Neutrophil (primary cell): Measurements from ENCODE around the gene SLC12A4.
"Not testable (repeated sequence)": the region's sequence is repeated elsewhere in the genome, so short reads cannot be mapped to it uniquely, and the experiment has no call there.

Experiments used
- H3K27ac ChIP-seq: fragments of 200-600 bp; sonication (generic); 2 replicates; pipeline ENCODE4 v1.5.1; 2016; ENCODE audit warnings: mild to moderate bottlenecking, moderate library complexity
- H3K27me3 ChIP-seq: fragments of 200-600 bp; sonication (generic); 2 replicates; pipeline ENCODE4 v1.6.0; 2016; ENCODE audit warnings: mild to moderate bottlenecking
- H3K36me3 ChIP-seq: fragments of 200-600 bp; sonication (generic); 2 replicates; pipeline ENCODE4 v1.5.1; 2017
- H3K4me1 ChIP-seq, 2 experiments: fragments of 200-600 bp in 1 of 2; sonication (generic) in 1 of 2; 1 replicate in 1 of 2; 2 replicates in 1 of 2; pipeline versions ENCODE4 v1.5.1 to v1.6.1; 2013 to 2016; ENCODE audit warnings: low read depth in 1 of 2, low read length in 1 of 2, mild to moderate bottlenecking in 1 of 2, moderate library complexity in 1 of 2; ENCODE audit not compliant: control insufficient read depth in 1 of 2, insufficient read depth in 1 of 2
- H3K4me3 ChIP-seq, 2 experiments: fragments of 200-600 bp in 1 of 2; sonication (generic) in 1 of 2; 1 replicate in 1 of 2; 2 replicates in 1 of 2; pipeline ENCODE4 v1.5.1; 2013 to 2016; ENCODE audit warnings: low read depth in 1 of 2, low read length in 1 of 2, mild to moderate bottlenecking in 1 of 2, moderate library complexity in 1 of 2
- H3K9me3 ChIP-seq: fragments of 200-600 bp; sonication (generic); 2 replicates; pipeline ENCODE4 v1.5.1; 2016
- TF ChIP-seq, protein P1 (sequence below): fragments of 200-600 bp; sonication (generic); IDR thresholded peaks from 2 replicates; pipeline ENCODE4 v1.5.1; 2016; ENCODE audit warnings: antibody characterized with exemption

The SLC12A4 gene

DNA sequence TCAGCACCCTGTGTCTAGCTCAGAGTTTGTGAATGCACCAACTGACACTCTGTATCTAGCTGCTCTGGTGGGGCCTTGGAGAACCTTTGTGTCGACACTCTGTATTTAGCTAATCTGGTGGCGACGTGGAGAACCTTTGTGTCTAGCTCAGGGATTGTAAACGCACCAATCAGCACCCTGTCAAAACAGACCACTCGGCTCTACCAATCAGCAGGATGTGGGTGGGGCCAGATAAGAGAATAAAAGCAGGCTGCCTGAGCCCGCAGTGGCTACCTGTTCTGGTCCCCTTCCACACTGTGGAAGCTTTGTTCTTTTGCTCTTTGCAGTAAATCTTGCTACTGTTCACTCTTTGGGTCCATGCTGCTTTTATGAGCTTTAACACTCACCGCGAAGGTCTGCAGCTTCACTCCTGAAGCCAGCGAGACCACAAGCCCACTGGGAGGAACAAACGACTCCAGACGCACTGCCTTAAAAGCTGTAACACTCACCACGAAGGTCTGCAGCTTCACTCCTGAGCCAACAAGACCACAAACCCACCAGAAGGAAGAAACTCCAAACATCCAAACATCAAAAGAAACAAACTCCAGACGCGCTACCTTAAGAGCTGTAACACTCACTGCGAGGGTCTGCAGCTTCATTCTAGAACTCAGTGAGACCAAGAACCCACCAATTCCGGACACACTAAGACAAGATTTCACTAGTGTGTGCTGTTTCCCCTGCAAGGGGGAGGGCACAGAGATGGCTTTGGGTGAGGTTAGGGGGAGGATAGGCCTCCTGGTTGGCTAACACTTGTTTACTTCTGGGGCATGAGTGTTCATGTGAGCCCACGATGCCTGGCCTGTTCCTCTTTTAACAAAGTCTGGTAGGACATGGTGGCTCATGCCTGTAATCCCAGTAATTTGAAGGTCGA, 30.6 kb upstream of the SLC12A4 start, which contains the start of gene DPEP2:
Gene DPEP2, minus strand, starts transcription at position 706 of the 910 bp plus-strand sequence. CDS start 6,272 bp downstream, outside the sequence.
- peaks cover 86 to 87% of the 10 kb centered on the region in 2 experiments for H3K4me1 ChIP-seq
- peaks cover 25% of the 10 kb centered on the region for H3K36me3 ChIP-seq
- H3K27ac ChIP-seq: peak within 1 kb of the TSS; percentile 100
- TF ChIP-seq, protein P1, sequence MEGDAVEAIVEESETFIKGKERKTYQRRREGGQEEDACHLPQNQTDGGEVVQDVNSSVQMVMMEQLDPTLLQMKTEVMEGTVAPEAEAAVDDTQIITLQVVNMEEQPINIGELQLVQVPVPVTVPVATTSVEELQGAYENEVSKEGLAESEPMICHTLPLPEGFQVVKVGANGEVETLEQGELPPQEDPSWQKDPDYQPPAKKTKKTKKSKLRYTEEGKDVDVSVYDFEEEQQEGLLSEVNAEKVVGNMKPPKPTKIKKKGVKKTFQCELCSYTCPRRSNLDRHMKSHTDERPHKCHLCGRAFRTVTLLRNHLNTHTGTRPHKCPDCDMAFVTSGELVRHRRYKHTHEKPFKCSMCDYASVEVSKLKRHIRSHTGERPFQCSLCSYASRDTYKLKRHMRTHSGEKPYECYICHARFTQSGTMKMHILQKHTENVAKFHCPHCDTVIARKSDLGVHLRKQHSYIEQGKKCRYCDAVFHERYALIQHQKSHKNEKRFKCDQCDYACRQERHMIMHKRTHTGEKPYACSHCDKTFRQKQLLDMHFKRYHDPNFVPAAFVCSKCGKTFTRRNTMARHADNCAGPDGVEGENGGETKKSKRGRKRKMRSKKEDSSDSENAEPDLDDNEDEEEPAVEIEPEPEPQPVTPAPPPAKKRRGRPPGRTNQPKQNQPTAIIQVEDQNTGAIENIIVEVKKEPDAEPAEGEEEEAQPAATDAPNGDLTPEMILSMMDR: peak; percentile 26
- H3K9me3 ChIP-seq, H3K27me3 ChIP-seq: not testable (repeated sequence)
- H3K4me3 ChIP-seq: peak within 1 kb of the TSS; percentile 74 to 84

DNA sequence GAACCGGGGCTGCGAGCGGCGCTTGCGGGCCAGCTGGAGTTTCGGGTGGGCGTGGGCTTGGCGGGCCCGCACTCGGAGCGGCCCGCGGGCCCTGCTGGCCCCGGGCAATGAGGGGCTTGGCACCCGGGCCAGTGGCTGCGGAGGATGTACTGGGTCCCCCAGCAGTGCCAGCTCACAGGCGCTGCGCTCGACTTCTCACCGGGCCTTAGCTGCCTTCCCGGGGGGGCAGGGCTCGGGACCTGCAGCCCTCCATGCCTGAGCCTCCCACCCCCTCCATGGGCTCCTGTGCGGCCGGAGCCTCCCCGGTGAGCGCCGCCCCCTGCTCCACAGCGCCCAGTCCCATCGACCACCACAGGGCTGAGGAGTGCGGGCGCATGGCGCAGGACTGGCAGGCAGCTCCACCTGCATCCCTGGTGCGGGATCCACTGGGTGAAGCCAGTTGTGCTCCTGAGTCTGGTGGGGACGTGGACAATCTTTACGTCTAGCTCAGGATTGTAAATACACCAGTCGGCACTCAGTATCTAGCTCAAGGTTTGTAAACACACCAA, 29.9 kb upstream of the SLC12A4 start:
- Histone ChIP-seq H3K36me3 (peaks cover 25% of the 10 kb centered on the region), H3K4me3 (peak overlapping the region; percentile 74 to 84), H3K27ac (peak overlapping the region; percentile 100), H3K4me1 (peaks cover 82 to 86% of the 10 kb centered on the region in 2 experiments)
- not testable (repeated sequence) for H3K9me3 ChIP-seq, H3K27me3 ChIP-seq

DNA sequence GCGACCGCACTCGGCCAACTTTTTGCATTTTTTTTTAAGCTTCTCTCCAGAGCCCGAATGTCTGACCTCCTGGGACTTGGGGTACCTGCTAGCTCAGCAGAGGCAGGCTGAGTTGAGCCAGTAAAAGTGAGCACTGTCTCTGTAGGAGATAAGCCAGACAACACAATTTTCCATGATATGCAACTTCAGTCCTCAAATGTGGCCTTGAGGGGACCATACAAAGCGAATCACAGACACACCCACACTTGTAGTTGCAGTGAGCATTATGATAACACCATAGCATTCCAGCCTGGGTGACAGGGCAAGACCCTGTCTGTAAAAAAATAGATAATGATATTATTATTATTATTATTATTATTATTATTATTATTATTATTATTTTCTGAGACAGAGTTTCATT, 28.2 kb upstream of the SLC12A4 start:
- peak overlapping the region; percentile 100 for H3K27ac ChIP-seq
- H3K9me3 ChIP-seq: no peaks in the 10 kb centered on the region
- H3K4me3 ChIP-seq: peak overlapping the region in 1 of 2 experiments; percentile 74
- H3K27me3 ChIP-seq: no peaks in the 10 kb centered on the region
- TF ChIP-seq, protein P1: no peak
- H3K4me1 ChIP-seq: peaks cover 84 to 86% of the 10 kb centered on the region in 2 experiments
- peaks cover 41% of the 10 kb centered on the region for H3K36me3 ChIP-seq

DNA sequence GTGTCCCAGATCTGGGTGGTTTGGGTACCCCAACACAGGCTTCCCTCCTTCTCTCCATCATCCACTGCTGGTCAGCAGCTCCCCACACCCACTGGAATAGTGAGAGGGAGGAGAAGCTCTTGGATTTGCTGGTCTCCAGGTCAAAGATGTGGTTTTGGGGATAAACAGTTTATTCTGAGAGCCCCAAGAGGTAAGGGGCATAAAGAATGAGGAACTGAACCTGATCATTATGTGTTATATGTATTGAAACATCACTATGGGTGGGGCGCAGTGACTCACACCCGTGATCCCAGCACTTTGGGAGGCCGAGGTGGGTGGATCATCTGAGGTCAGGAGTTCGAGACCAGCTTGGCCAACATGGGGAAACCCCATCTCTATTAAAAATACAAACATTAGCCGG, 27.0 kb upstream of the SLC12A4 start:
- Histone ChIP-seq H3K36me3 (peaks cover 53% of the 10 kb centered on the region), H3K4me1 (peaks cover 73% of the 10 kb centered on the region in 2 experiments), H3K27ac (peak overlapping the region; percentile 100), H3K27me3 (no peaks in the 10 kb centered on the region), H3K9me3 (no peaks in the 10 kb centered on the region), H3K4me3 (peak overlapping the region; percentile 12 to 77)
- TF ChIP-seq, protein P1: no peak

DNA sequence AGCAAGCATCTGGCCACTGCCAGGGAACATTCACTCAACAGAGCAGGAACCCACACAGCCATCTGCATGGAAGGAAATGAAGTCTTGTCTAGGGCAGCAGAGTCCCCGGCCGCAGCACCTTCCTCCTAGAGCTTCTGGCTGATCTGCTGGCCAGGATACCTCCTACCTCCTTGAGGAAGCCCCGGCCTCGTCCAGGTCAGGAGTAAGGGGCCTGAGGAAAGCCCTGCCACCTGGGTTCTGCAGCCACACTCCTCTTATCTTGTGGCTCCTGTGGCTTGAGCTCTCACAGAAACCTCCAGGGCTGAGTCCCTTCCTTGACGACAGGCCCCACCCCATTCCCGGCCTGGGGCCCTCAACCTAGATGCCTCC, 25.6 kb upstream of the SLC12A4 start:
- peak overlapping the region; percentile 100 for H3K27ac ChIP-seq
- H3K36me3 ChIP-seq: peaks cover 67% of the 10 kb centered on the region
- peak overlapping the region; percentile 70 to 77 for H3K4me3 ChIP-seq

DNA sequence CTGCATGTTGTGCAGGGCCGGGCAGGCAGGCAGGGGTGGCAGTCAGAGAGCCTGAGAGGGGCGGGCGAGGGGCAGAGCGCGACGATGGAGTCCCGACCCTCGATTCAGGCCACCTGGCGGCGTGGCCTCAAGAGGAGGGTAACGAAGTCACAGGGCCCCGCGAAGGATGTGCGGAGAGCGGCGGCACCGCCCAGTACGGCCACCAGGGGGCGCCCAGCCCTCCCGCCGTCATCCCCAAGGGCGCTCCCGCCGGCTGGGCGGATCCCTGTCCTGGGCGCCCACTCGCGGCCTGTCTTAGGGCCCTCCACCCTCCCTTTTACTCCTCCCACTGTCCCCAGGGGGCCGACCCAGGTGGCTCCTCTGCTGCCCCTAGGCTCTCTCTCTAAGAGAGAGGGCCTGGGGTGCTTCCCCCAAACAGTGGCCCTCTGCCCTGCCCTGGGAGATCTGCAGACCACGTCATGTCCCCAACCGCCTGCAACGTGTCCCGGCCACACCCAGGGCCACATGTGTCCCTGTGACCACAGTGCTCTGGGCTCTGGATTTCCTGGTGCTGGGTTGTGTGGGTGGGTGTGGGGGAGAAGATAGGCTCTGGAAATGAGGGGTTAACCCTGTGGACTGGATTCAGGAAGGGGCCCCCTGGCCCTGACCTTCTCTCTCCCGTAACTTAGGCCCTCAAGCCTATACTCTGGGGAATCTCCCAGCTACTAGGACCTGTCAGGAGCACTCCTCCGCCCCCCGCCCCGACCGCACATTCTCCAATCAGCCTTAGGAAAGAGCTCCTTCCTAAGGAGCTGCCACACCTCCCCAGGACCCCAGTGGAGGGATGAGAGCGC, 25.0 kb upstream of the SLC12A4 start:
- Histone ChIP-seq H3K4me3 (peak overlapping the region; percentile 70 to 77), H3K36me3 (peaks cover 70% of the 10 kb centered on the region), H3K4me1 (peaks cover 62 to 73% of the 10 kb centered on the region in 2 experiments), H3K27me3 (no peaks in the 10 kb centered on the region), H3K27ac (peak overlapping the region; percentile 100), H3K9me3 (no peaks in the 10 kb centered on the region)
- TF ChIP-seq, protein P1: peak; percentile 97

More for the DNA sequence above, 25.6 kb upstream of the SLC12A4 start:
- H3K4me1 ChIP-seq: peaks cover 62 to 70% of the 10 kb centered on the region in 2 experiments
- H3K9me3 ChIP-seq, H3K27me3 ChIP-seq: not testable (repeated sequence)
